Stimulated activated CD4-positive, alpha-beta T cell treated with anti-CD3 and anti-CD28 coated beads, Interleukin-4, amount 100 ng/mL, for 48 hours (primary cell): ENCODE results near the gene NDRG3.
"Not testable (repeated sequence)": the region's sequence is repeated elsewhere in the genome, so short reads cannot be mapped to it uniquely, and the experiment has no call there.

Experiments
- DNase-seq, 2 donors: peaks; one replicate each; pipeline ENCODE4 v3.0.0-alpha.2; 2020; ENCODE audit warnings: low read depth in 2 of 2

NDRG3 gene

GRCh38 chr20:36644032-36644705 is 101.7 kb downstream of the NDRG3 start:
- DNase-seq: peak; percentile 39 to 47

DNA sequence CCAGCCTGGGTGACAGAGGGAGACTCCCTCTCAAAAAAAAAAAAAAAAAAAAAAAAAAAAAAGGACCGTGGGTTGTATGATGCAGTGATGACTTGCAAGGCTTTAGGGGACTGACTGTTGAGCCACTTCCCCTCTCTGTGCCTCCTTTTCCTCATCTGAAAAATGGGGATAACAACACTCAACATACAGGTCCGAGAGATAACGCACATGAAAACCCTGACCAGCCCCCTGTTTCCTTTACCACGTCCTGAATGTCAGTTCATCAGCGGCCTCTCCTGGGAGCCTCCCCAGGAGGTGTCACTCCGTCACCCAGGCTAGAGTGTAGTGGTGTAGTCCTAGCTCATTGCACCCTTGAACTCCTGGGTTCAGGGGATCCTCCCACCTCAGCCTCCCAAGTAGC is 103.8 kb downstream of the NDRG3 start:
- DNase-seq: no peak

DNA sequence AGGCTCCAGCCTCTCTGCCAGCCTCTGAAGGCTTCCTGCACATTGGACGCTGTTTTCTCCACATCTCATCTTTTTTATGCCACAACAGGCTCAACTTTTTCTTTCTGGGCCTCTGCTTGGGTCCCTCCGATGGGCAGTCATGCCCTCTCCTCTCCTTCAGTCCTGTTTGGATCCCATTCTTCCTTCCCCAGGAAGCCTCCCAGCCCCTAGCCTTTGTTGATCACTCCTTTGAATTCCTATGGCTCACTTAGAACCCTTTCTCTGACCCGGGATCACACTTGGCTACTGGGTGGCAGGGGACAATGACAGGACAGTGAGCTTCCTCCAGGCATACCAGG is 104.4 kb downstream of the NDRG3 start:
- DNase-seq: no peak

- DNase-seq: not testable (repeated sequence)
These were observed 107.0 kb downstream of the NDRG3 start for GRCh38 chr20:36638876-36639400.

DNA sequence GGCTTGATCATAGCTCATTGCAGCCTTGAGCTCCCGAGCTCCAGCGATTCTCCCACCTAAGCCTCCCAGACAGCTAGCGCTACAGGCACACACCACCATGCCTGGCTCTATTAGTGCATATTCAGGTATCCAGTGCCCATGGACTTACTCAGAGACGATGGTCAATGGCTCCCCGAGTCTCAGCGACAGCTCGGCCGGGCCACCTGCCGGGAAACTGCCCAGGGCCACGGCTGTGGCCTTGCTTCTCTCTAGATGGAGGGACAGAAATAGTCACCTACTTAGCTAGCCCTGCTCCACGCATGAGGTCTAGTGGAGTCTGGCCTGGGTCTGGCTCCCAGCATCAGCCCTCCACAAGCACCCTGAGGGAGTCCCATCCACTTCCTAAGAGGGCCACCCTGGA is 111.5 kb downstream of the NDRG3 start:
- DNase-seq: no peak

GRCh38 chr20:36633285-36633772 is 112.6 kb downstream of the NDRG3 start:
- DNase-seq: no peak

DNA sequence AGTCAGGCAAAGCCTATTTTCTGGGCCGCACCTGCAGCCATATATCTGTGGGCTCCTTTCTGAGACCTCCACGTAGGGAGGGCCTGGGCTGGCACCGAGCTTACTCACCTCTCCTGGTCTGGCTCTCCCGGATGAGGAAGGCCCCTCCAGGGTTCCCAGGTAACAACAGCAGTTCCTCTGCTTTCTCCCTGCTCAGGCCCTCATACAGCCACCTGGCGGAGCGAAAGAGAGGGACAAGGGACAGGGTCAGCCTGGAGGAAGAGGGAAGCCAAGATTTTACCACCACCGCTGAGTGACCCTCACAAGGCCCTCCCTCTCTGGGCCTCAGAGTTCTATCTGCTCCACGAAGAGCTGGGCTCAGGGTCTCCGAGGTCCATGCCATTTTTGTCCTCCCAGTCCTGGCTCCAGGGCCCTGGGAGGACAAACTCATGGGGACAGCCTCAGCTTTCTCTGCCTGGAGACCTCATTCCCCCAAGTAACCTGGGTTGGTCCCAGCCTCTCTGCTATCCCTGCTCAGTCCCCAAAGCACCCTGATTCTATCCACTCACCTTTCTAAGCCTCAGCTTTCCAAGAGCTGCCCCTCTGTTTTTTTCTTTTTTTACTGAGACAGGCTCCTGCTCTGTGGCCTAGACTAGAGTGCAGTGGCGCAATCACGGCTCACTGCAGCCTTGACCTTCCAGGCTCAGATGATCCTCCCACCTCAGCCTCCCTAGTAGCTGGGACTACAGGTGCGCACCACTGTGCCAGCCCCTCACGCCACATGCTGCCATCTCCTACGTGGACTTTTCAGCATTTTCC is 113.2 kb downstream of the NDRG3 start:
- no peak for DNase-seq

GRCh38 chr20:36632147-36632486 is 113.8 kb downstream of the NDRG3 start:
- DNase-seq: no peak

DNA sequence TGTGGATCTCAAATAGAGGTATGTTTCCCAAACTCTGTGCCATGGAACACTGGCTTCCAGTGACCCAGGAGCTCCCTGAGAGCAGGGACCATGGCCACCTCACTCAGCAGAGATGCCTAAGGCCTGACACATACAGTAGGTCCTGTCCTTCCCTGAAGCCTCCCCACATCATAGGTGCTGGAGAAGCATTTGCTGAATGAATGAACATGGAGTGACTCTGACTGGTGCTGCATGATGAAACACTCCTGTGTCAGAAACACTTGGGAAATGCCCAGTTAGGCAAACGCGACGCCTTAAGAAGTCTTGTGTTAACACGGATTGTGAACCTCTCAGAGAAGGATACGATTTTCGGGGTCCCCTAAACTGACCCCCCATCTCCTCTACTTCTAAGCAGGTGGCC is 114.2 kb downstream of the NDRG3 start:
- no peak for DNase-seq

- DNase-seq: peak in 1 of 2 donors; percentile 25
These were observed 115.9 kb downstream of the NDRG3 start for GRCh38 chr20:36629719-36630681.

DNA sequence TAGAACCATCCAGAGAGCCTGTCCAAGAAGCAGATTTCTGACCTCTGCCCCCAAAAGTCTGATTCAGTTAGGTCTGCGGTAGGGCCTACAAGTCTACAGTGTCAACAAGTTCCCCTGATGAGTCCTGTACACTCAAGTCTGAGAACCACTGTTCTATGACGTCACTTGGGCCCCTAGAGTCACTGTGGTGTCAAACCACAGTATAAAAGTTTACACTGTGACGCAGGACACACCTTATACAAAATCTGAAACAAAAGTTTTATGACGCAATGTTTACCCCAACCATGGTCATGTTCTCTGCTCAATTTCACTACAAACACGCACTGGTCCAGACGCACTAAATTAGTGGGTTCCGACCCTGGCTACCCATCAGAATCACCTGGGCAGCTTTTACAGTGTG is 117.8 kb downstream of the NDRG3 start:
- DNase-seq: no peak

DNA sequence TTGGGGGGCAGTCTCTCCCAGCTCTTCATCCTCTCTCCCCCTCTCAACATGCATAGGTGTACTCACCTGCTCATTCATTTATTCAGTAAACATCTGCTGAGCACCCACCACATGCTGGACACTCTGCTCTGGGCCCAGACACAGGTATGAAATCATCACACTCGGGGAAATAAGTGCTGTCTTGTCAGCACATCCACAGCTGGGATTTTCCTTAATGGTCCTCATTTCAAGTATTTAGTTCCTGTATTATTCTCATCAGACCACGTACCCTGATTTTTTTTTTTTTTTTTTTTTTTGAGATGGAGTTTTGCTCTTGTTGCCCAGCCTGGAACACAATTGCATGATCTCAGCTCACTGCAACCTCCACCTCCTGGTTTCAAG is 121.0 kb downstream of the NDRG3 start:
- DNase-seq: no peak

- no peak for DNase-seq
These were observed 121.6 kb downstream of the NDRG3 start for GRCh38 chr20:36624068-36624943.

DNA sequence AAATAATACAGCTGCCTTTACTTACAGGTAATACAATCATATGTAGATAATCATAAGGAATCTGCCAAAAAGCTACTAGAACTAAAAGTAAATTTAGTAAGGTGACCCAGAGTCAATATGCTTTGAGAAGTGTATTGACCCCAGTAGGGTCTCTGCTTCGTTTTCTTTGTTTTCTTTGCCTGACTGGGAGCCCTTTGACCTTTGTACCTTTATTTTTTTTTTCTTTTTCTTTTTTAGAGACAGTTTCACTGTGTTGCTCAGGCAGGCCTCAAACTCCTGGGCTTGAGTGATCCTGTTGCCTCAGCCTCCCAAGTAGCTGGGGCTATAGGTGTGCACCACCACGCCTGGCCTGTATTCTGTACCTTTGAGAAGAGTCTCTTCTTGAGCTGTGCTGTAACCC is 122.4 kb downstream of the NDRG3 start:
- no peak for DNase-seq

GRCh38 chr20:36620917-36621316 is 125.0 kb downstream of the NDRG3 start:
- no peak for DNase-seq

DNA sequence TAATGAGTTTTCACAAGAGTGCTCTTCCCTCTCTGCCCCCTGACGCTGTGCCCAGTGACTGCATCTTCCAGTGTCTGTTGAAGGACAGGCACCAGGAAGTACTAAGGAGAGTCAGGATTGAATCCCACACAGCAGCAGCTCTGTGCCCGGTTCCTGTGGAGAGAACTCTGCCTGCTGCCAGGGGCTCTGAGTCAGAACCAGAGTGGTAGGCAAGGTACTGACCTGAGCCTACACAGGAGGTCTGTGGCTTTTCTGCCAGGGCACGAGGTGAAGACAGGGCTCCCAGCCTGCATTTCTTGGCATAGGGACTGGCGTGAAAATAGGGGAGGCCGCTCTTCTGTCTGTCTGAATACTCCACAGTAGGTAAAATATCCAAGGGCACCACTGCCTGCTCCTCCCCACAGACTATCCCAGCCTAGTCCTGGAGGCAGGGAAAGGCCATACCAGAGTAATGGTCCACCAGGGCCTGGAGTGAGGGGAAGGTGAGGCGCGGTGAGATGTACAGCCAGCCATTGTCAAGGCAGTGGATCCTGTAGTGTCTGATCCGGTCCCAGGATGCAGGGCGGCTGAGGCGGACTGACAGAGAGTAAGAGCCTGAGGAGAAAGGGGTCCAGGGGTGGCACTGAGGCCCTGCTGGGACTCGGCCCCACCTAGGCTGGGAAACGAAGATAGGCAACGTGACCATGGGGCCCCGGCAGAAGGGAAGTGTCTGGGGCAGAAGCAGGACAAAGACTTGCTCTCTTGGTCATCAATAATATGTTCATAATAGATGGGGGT is 130.9 kb downstream of the NDRG3 start:
- DNase-seq: no peak

GRCh38 chr20:36613974-36614373 is 131.9 kb downstream of the NDRG3 start:
- no peak for DNase-seq

GRCh38 chr20:36611625-36612024 is 134.3 kb downstream of the NDRG3 start:
- no peak for DNase-seq

- DNase-seq: not testable (repeated sequence)
These were observed 137.5 kb downstream of the NDRG3 start for GRCh38 chr20:36608388-36608728.
